ENCODE data around the gene FAM168A.
A peak's percentile ranks its signal among the peaks of the same experiment; 100 is the strongest.

FAM168A gene

DNA sequence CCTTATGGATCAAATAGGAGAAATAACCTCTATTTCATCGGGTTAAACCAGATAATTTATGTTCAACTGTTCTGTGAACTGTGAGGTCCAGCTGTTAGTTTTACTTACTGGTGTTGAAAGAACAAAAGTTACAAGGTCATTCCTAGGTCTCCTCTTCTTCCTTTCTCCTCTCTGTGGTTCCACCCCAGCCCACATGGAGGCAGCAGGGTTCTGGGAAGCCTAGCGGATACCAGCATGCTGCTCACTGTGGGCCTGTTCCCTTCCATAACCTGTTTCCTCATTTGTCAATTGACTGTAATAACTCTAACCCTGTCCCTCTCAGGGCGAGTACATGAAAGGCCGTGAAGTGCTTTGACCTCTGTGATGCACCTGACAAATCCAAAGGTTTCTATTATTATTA lies 193.9 kb downstream of the FAM168A start:
- no peak for FAIRE-seq
- DNase-seq (ENCODE audit: low spot score) = peak; percentile 12

DNA sequence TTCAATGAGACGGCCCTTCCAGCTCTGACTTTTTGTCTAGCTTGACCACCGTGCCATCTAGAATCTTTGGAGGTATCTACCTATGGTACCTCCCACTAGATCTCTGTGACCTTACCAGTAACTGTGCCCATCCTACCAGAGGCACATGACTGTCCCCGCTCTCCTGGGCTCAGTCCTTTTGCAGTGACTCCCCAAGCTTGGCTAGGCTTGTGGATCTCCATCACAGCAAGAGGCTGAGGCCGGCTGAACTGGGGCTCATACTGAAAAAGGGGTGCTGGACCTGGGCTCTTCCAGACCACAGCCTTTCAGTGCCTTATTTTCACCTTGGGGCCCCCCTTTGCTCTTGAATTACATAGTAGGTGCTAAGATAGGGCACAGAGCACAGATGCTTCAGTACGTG lies 194.4 kb downstream of the FAM168A start:
- no peak for DNase-seq (ENCODE audit: low spot score)
- no peak for FAIRE-seq

DNA sequence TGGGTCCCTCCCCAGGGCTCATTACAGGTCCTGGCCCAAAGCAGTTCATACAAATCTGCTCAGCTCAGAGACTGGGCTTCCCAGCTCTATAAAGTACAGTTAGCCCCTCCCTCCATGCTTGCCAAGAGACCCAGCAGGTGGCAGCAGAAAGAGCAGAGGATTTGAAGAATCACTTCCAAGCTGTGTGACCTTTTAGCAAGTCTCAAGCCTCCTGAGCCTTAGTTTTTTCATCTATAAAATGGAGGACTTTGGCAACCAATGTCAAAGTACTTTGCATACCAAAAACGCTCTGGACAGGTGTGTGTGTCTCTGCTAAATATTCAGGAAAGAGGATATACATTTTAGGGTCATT lies 195.1 kb downstream of the FAM168A start:
- DNase-seq (ENCODE audit: low spot score) (no peak), FAIRE-seq (no peak)

DNA sequence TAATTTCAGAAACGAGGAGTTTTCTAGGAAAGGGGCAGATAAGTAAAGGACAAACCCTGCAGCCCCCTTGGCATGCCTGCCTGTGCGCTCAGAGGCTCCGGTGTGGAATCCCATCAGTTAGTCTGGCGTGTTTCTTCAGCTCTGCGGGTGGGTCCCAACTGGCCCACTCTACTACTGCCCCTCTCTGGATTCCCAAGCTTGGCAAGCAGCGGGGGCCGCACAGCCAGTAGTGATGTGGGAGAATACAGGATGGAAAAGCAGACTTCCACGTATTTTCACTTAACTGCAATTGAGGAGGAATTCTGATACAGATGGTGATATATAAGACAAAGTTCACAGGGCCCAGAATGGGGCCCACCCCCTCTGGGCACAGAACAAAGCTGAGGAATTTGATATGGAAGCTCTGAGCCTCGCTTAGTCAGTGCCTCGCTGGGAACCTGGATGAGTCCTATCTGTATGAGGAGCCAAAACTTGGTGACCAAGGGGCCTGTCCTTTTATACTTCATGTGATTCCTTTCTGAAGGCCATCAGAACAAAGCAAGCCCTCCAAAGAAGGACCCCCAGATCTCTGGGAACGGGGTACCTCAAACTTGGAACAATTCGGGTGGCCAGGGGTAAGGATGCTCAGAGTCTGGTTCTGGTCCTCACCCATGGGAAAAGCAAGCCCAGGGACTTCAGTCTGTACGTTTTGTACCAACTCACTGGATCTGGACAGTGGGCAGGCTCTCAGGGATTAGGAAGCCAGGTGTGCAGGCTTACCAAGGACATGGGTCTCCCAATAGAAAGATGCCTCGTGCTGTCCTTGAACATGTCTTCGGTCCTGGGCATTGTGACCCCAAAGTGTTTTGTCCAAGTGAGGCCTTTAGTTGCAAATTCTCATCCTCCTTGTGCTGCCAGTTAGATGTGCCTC lies 195.7 kb downstream of the FAM168A start:
- FAIRE-seq (no peak), DNase-seq (ENCODE audit: low spot score) (no peak)

DNA sequence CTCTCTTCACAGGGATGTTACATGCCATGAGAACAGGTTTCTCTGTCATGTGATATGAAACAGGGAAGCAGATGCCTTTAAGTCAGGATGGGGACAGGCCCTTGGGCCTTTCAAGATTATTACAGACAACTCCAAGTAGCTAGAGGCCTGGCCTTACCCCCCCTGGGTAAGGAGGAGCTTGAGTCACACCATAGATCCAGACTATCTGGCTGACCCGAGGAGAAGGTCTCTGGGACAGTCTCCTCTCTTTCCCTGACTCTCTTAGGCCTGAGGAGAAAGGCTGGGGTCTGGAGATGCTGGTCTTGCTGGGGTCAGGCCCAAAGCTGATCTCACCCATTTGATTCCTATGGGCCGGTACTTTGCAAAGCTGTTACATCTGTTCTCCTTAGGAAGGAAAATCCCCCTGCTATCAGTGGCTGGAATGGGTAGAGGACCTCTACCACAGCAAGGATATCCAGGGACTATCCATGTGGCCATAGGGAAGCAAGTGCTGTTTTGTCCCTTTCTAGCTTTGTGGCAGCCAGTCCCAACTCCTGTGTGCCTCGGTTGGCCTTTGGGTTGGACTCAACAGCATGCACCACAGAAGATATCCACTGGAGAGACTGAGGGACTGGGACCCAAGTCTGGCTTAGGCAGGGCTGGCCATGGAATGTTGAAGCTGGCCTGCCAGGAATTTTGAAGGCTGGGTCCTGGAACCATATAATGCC lies 196.5 kb downstream of the FAM168A start:
- no peak for FAIRE-seq
- DNase-seq (ENCODE audit: low spot score) = no peak

DNA sequence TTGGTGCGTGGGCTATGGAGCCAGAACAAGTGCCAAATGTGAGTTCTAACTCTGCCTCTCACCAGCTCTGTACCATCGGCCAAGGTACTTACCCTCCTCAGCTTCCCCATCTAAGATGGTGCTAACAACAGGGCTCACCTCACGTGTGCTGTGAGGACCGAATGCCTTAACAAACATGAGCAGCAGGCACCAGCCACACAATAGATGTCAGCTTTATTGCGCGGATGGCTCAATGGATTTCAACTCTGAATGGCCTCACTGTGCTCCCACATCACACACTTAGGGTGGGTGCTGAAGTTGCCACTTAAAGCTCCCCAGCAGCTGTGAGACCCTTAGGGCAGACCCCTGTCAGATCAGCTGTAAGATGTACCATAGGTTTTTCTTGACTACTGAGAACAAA lies 197.6 kb downstream of the FAM168A start:
- no peak for FAIRE-seq
- no peak for DNase-seq (ENCODE audit: low spot score)

DNA sequence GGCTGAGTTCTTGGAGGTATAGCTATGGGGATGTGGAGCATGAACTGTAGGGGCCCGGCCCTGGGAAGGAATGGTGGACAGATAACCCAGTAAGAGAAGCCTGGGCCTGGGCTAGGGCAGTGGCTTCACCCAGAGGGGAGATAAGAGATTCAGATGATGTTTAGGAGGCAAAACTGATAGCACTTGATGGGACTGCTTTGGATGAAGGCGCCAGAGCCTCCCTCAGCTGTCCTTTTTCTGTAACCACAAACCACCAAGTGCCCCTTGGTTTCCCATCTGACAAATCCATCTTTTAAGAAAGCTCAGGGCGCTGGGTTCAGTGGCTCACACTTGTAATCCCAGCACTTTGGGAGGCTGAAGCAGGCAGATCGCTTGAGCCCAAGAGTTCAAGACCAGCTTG lies 198.3 kb downstream of the FAM168A start:
- FAIRE-seq = no peak
- DNase-seq (ENCODE audit: low spot score) = no peak

DNA sequence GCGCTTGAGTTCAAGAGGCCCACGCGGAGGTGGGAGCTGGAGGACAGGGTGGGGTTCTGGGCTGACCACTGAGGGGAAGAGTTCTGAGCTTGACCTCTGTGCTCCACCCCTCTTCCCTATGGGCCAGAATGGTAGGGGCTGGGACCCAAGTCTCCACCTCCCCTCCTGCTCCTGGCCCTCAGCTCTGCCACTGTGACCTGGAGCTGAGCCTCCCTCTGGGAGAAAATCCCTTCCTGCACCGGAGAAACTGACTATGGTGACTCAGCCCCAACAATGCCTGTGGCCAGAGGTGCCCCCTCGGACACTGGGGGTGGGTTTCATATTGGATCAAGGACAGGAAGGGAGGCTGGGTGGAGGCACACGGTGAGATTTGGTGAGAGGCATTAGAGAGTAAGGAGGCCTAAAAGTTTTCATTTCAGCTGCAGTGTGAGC lies 198.7 kb downstream of the FAM168A start:
- DNase-seq (ENCODE audit: low spot score) (no peak), FAIRE-seq (no peak)

DNA sequence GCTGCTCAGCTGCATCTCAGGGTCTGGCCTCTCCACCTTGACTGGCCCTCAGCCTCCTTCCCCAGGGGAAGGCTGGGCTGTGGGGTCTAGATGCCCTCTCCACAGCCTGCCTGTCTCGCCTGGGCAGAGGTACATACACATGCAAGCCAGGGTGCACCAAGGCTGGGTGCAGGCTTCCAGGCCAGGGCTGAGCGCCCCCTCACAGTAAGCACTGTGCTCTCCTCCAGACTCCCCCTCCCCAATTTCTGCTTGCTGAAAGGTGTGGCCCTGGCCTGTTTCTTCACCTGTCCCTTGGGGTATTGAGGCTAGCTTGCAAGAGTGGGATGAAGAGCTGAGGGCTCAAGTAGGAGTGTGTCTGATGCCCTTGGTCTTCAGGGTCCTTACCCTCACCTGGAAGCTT lies 199.2 kb downstream of the FAM168A start:
- no peak for DNase-seq (ENCODE audit: low spot score)
- FAIRE-seq = no peak

DNA sequence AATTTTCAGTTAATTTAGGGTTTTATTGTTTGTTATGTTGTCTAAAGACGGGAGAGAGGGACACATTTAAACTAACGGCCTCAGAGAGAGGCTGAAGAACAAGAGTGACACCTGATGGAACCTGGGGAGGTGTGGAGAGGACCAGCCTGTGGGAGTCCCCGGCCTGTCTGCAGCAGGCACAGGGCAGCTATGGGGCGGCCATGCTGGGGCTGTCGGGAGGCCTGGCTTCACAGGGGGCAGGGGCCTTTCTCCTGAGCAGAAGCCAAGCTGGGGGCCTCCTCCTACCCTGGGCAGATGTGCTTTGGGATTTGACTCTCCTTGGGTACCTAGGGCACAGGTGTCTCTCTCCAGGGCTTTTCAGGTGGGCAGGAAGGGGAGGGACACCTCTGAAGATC lies 199.8 kb downstream of the FAM168A start:
- DNase-seq (ENCODE audit: low spot score) (no peak), FAIRE-seq (no peak)

DNA sequence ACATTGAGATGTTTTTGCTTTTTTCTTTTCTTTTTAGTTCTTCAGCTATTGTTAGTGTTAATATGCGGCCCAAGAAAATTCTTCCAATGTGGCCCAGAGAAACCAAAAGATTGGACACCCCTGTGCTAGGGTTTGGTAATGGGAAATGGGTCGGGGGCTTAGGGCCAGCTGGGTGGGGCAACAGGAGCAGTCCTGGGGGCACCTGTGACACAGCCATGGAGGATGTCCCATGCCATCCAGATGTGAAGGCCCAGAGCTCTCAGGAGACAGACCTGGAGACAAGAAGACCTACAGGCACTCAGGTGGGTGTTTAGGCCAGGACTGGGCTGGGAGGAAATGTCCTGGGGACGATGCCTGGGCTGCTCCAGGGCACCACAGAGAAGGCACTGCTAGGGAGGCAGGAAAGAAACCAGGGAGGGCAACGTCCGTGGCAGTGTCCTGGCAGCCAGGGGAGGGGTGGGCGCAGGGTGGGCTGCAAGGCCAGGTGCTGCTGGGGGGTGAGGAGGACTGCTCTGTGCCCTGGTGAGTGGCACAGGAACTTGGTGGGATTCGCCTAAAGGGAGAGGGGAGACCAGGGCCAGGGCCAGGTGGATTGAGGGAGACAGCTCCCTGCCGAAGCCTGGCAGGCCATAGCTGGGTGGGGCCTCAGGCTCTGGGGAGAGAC lies 200.3 kb downstream of the FAM168A start:
- DNase-seq (ENCODE audit: low spot score) = no peak
- FAIRE-seq = no peak

DNA sequence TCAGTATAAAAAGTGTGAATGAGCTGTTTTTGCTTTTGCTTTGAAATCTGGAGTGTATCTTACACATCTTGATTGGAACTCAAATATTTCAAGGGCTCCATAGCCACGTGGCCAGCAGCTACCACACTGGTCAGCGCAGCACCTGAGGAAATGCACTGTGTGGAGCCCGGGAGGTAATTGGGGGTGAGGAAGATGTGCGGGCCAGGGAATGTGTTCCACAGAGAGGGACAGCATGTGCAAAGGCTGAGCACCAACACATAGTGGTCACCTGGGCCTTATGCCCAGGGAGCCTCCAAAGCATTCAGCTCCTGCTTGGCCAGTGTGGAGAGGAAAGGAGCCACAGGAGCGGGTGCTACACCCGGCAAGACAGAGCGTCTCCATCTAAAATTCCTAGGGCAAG lies 200.9 kb downstream of the FAM168A start:
- FAIRE-seq (no peak), DNase-seq (ENCODE audit: low spot score) (no peak)

DNA sequence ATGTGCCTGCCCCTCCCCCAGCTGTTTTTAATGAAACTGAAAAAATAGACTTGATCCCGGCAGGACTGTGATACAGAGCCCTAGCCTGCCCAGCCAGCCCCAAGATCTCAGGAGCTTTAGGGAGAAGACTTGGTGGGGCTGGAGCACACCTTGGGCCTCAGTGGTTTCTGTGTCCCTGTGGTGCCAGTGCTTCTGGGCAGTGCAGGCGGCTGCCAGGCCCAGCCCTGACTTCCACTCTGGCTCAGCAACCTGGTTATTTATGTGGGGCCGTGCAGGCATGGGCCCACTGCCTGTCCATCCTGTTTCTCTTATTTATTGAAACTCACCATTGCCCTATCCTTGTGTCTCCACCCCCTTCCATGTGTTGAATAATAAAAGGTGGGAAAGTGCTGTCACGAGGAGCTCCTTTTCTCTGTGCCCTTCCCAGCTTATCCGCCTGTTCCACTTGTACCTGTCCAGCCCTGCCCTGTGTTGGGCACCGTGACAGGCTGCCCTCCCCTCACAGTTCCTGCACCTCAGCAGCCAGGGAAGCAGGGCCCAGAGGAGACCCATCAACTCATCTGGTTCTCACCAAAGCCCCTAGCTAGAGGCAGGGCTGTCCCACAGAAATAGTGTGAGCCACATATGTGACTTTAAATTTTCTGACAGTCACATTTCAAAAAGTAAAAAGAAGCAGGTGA lies 201.5 kb downstream of the FAM168A start:
- FAIRE-seq (no peak), DNase-seq (ENCODE audit: low spot score) (no peak)

DNA sequence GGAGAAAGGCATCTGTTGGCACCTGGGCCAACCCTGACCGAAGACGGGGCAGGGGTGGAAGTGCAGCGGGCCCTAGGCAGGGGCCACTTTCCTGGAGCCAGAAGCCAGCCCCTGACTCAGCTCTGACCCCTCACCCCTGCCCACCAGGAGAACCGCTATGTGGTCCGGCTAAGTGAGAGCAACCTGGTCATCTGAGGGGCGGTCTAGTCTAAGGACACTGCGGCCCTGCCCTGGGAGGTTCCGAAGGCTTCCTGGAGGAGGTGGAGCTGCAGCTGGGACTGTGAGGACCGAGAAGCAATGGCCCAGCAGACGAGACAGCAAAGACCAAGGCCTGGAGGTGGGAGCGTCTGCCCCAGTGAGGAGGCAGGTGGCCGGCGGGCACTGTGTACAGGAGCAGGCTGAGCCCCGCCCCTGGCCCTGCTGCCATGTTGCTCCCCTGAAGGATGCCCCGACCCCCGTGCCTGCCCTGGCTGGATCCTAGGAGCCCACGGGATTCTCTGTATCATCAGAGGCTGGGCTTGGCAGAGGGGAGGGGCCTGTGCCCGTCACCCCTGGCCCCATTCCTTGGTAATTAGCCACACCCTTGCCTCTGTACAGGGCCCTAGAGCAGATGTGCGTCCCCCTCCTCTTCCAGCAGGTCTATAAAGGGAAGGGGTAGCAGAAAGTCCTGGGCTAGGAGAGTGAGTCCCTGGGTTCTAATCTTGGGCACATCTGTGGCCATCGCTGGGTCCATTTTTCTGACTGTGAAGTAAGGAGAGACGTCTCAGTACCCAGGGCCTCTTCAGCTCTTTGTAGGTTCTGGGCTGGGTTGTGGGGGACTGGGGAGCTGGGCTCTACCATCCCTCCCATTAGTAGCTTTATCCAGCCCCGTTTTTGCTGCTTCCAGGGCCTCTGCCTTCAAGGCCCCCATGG lies 202.4 kb downstream of the FAM168A start:
- FAIRE-seq (no peak), DNase-seq (ENCODE audit: low spot score) (no peak)

DNA sequence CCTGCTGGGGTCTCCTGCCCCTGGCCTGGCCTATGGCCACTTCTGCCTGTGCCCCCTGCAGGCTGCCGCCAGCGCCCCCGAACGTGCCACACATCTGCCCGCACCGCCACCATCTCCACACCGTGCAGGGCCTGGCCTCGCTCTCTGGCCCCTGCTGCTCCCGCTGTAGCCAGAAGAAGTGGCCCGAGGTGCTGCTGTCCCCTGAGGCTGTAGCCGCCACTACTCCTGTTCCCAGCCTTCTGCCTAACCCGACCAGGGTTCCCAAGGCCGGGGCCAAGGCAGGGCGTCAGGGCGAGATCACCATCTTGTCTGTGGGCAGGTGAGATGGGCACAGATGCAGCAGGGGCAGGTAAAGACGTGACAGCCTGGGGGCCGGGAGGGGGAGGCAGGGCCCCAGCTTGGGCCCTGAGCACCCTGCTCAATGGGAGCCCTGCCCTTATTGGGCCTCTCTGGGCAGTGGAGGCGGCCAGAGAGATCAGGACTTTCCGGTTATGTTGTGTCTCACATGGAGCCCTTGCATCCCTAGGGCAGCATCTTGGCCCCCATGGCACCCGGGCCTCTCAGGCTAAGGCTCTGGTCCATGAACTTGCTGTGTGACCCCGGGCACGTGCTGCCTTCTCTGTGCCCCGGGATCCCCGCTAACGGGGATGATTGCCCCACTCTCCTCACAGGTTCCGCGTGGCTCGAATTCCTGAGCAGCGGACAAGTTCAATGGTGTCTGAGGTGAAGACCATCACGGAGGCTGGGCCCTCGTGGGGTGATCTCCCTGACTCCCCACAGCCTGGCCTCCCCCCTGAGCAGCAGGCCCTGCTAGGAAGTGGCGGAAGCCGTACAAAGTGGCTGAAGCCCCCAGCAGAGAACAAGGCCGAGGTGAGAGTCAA lies 203.3 kb downstream of the FAM168A start:
- DNase-seq (ENCODE audit: low spot score) (no peak), FAIRE-seq (no peak)

DNA sequence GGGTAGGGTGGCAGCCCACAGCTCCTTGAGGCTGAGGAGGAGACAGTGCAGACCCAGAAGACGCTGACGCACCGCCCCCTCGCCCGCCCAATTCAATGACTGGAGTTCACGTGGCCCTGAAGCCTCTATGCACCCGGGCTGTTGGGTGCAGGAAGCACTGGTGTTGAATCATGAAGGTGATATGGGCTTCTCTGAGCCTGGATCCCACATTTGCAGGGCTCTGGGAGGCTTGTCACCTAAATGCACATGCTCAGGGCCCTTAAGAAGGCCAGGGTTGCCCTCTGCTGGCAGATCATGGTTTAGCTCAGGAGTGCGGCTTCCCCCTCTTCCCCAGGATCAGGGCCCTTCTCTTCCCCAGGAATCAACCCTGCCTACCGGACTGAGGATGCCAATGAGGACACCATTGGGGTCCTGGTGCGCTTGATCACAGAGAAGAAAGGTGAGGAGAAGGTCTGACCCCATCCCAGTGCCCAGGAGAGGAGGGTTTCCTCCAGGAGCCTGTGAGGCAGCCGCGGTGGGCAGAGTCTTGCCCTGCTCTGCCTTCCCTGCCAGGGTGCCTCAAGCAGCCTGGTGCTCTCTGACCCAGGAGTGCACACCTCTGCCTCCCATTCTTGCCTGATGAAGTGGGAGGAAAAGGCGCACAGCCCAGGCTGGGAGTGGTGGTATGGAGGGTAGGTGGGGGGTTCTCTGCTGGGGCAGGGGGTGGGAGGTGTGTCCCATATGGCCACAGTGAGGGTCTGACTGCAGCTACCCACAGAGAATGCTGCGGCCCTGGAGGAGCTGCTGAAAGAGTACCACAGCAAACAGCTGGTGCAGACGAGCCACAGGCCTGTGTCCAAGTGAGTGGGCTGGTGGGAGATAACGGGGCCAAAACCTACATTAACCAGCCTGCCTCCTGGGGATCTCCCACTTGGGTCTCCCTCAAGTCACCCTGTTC lies 204.2 kb downstream of the FAM168A start:
- DNase-seq (ENCODE audit: low spot score) (peak; percentile 42), FAIRE-seq (no peak)

DNA sequence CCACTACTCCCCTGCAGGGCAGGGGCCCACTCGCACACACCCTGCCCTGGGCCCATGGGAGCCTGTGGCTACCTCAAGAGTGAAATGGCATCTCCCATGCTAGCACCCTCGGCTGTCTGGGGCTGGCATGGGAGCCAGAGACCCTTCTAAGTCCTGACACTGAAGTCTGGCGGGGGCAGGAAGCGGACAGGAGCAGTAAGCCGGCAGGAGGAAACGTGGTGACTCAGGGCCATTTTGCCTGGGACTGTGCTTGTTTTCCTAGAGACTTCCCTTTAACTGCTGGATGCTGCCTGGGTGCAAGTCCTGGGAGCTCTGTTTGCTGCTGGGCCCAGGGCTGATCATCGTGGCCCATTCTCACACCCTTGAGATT lies 204.9 kb downstream of the FAM168A start:
- FAIRE-seq = no peak
- DNase-seq (ENCODE audit: low spot score) = no peak

DNA sequence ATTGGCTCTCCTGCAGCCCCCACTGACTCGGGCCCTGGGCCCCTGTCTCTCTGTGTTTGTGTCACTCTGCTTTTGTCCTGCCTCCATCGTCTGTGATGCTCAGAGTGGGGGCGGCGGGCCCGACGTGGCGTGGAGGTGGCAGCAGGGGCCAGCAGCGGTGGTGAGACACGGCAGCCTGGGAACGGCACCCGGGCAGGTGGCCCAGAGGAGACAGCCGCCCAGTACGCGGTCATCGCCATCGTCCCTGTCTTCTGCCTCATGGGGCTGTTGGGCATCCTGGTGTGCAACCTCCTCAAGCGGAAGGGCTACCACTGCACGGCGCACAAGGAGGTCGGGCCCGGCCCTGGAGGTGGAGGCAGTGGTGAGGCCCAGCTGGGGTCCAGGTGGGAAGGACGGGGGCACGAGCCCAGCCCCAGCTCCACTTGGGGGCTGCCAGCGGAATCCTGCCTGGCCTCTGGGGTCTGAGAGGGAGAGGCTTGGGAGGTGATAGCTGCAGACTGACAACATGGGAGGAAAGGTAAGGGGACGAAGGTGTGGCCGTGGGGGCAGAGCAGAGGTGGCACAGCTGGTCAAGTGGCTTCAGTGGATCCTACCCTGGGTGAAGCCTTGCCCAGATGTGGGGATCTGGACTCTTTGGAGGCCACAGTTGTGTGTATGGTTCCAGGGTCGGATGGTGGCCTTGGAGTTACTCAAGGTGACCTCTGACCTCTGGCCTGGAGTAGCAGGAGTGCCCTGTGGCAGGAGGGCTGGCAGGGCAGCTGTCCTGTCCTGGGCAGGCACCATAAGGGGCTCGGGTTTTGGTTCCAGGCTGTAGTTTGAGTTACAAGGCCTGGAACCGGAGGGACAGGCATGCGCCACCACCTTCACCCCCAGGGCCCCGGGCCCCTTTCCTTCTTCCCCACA lies 205.6 kb downstream of the FAM168A start:
- DNase-seq (ENCODE audit: low spot score) = no peak
- no peak for FAIRE-seq
